Measurements from ENCODE around the gene ANLN. TPM values are rescaled to one million over a fixed set of nuclear protein-coding genes. Genes with fewer than 3 reads are reported as not detected.

ANLN gene, protein sequence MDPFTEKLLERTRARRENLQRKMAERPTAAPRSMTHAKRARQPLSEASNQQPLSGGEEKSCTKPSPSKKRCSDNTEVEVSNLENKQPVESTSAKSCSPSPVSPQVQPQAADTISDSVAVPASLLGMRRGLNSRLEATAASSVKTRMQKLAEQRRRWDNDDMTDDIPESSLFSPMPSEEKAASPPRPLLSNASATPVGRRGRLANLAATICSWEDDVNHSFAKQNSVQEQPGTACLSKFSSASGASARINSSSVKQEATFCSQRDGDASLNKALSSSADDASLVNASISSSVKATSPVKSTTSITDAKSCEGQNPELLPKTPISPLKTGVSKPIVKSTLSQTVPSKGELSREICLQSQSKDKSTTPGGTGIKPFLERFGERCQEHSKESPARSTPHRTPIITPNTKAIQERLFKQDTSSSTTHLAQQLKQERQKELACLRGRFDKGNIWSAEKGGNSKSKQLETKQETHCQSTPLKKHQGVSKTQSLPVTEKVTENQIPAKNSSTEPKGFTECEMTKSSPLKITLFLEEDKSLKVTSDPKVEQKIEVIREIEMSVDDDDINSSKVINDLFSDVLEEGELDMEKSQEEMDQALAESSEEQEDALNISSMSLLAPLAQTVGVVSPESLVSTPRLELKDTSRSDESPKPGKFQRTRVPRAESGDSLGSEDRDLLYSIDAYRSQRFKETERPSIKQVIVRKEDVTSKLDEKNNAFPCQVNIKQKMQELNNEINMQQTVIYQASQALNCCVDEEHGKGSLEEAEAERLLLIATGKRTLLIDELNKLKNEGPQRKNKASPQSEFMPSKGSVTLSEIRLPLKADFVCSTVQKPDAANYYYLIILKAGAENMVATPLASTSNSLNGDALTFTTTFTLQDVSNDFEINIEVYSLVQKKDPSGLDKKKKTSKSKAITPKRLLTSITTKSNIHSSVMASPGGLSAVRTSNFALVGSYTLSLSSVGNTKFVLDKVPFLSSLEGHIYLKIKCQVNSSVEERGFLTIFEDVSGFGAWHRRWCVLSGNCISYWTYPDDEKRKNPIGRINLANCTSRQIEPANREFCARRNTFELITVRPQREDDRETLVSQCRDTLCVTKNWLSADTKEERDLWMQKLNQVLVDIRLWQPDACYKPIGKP
- 3.4 TPM for total RNA-seq
- long read RNA-seq, result 0 reads

DNA sequence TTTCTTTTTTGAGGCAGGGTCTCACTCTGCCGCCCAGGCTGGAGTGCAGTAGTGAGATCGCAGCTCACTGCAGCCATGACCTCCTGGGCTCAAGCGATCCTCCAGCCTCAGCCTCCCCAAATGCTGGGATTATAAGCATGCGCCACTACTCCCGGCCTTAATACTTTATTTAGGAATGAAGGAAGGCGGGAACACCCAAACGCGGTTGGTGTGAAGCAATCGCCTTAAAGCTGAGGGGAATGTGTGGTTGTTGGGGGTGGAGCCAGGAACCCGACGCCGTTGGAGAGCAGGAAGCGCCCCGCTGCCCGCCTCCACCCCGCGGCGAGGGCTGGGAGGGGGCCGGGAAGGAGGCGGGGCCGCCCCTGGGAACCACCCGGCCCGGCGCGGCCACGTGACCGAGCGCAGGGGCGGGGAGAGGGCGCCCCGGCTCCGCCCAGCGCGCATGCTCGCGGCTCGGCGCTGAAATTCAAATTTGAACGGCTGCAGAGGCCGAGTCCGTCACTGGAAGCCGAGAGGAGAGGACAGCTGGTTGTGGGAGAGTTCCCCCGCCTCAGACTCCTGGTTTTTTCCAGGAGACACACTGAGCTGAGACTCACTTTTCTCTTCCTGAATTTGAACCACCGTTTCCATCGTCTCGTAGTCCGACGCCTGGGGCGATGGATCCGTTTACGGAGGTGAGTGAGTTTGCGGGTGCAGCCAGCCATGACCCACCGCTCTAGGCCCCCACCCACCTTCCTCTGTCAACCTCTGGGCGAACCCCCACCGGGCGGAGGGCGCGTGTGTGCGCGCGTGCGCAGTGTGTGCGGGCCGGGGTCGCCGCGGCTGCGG is at the start of gene ANLN:
TSS of gene ANLN (plus strand) at position 492 of the 828 bp plus-strand sequence. CDS start at position 657, 165 bp downstream.
- peak; percentile 95 for DNase-seq
- intact Hi-C loops (cut with DNase I), result no loop called here
- peak; percentile 99 for ATAC-seq (ENCODE audit: poor library complexity)

DNA sequence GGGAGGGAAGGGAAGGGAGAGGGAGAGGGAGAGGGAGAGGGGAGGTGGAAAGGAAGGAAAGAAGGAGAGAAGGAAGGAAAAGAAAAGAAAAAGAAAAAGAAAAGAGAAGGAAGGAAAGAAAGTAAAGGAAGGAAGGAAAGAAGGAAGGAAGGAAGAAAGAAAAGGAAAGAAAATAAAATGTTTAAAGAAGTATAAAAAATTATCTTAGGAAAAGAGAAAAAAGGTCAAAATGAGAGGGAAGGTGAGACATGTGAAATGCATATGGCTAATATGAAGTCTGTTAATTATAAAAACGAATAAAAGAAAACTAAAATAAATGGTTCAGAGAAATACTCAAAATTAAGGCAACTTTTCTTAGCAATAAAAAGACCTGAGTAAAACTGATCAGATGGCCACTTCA is 46.1 kb upstream of the ANLN start:
- intact Hi-C loops (cut with DNase I), result no loop called here
- no peak for ATAC-seq (ENCODE audit: poor library complexity)
- no peak for DNase-seq

DNA sequence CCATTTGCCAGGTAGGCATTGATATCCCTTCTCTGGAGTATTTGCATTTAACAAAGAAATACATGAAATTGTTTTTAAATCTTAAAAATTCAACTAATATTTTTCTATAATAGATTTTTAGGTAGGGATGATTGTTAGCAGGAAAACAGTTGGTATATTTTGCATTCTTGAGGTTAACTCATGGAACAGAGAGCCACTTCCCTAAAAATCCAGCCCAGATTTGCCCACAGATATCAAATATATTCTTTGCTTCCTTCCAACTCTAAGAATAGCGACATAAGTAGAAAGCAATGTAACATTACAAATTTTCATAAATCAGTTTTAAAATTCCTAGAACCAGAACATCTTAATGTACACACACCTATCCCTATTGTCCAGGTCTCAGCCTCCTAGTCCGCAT is 45.0 kb upstream of the ANLN start:
- DNase-seq, result no peak
- intact Hi-C loops (cut with DNase I), result no loop called here
- no peak for ATAC-seq (ENCODE audit: poor library complexity)

DNA sequence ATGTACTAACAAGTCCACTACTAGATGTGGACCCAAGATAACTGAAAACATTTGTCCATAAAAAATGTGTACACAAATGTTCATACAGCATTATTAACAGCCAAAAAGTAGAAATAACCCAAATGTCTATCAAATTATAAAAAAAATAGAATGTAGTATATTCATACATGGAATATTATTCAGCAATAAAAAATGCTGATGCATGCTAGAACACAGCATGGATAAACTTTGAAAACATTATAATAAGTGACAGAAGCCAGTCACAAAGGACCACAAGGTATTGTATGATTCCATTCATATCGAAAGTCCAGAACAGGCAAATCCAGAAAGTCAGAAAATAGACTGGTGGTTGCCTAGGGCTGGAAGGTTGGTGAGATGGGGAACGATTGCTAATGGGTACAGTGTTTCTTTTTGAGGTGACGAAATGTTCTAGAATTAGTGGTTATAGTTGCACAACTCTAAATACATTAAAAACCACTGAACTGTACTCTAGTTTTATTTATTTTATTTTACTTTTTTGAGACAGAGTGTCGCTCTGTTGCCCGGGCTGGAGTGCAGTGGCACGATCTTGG is 43.3 kb upstream of the ANLN start:
- ATAC-seq (ENCODE audit: poor library complexity) (no peak), DNase-seq (no peak)
- intact Hi-C loops (cut with DNase I), result no loop called here

DNA sequence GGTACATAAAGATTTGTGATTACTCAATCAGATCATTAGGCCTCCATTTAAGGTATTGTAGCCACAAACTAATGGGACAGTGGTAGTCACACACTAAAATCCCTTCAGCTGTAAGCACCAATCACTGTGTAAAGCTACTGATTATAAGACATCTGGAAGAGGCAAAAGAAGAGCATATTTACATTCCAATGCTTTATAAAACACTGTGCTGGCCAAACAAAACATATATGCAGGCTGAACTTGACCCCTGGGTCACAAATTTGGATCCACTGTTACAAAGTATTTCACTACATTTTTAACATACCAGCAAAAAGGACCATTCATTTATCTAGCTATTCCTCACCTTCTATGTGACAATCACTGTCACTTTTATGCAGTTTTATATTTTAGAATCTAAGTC is 41.4 kb upstream of the ANLN start:
- no peak for DNase-seq
- no peak for ATAC-seq (ENCODE audit: poor library complexity)
- intact Hi-C loops (cut with DNase I), result no loop called here

DNA sequence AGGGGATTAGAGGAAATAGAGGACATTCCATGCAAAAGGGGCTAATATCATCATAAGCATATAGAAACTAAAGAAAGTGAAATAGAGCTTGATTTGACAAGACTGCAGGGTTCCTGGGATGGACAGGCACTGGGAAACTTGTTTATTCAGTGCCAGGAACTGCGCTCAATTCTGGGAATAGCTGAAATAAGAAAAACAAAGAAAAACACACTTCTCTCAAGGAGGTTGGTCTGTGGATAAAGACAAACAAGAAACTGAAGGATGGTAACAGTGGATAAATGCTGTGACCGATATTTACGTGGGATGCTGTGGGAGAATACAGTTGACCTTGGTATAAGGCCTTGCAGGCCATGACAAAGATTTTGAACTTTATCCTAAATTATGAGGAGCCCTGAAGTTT is 40.9 kb upstream of the ANLN start:
- DNase-seq (no peak), ATAC-seq (ENCODE audit: poor library complexity) (no peak)
- intact Hi-C loops (cut with DNase I), result no loop called here

DNA sequence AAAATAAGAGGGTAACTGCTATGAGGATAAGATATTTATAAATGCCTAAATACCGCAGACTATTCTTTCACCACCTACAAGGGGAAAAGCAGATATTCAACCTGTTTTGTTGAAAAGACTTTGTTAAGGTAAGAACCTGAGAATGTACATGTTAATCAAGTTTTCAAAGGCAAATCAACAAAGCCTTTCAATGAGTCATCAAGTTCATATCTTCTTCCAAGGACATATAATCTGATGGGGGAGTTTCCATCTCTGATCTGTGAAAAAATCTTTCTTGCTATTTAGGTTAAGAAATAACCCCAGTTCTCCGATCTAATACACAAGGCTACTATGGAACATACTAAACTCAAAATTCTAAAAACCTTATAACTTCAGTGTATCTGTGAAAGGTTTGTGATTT is 40.0 kb upstream of the ANLN start:
- intact Hi-C loops (cut with DNase I), result no loop called here
- DNase-seq, result no peak
- ATAC-seq (ENCODE audit: poor library complexity), result no peak

DNA sequence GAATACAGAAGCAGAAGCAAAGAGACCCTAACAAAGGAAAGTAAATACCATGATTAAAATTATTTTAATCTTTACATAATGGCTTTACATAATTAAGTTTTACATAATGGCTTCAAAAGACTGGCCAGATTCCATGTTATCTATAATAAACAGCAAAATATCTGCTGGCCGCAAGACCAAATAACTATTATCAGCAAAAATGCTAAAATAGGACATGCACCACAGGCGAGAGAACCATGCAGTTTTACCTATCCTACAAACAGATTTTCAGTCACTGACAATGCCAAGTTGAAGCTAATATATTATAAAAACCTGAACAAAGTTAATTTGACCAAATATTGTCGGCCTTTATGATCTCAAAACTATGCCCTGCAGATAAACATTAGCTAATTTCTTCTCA is 34.2 kb upstream of the ANLN start:
- ATAC-seq (ENCODE audit: poor library complexity) (no peak), DNase-seq (no peak)
- intact Hi-C loops (cut with DNase I), result no loop called here

DNA sequence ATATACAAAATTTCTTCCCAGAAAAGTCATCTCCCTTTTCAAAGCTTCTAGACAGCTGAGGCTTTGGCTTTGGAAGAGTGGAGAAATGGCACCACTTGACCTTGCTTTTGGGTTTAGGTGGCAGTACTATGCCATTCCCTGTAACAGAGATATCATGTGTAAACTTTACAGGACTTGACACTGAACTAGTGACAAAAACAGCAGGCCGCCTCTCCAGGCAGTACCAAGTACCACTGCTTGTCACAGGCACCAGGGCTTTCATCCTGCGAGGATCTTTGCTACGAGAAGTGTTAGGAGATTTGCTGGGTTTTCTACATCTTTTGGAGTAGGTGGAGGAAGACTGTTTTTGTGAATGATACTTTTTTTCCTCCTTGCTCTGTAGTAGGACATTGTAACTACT is 32.6 kb upstream of the ANLN start:
- no peak for DNase-seq
- ATAC-seq (ENCODE audit: poor library complexity), result peak; percentile 31
- intact Hi-C loops (cut with DNase I), result no loop called here

DNA sequence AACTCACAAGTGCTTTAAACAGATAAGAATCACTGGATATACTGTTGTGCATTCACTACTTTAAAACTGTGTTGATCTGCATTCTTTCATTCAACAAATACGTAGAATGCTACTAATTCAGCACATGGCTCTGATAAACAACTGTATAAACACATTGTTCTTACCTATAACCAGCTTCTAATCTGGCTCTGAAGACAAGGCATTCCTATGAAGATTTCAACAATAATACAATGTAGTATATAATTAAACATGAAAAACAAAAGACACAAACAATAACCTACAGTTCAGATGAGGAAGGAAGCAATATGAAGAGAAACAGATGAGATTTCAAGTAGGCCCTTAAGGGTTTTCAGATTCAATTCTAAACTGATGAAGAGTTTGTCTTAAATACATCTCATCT is 31.1 kb upstream of the ANLN start:
- DNase-seq (no peak), ATAC-seq (ENCODE audit: poor library complexity) (no peak)
- intact Hi-C loops (cut with DNase I), result no loop called here

DNA sequence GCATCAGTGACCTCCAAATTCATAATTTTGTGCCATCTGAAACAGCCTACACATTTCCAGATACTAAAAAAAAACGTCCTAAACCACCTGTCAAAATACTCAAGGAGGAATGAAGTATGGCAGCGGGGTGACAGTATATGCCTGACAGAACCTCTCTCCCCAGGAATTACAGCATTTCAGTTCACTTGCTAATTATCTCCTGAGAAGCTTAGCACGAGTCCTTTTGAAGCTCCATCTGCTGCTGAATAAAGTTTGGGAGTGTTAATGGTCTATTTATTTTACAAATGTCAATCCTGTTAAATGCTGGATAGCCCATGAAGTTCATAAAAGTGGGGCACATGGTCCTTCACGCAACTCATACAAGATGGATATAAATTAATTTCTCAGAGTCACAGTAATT is 29.4 kb upstream of the ANLN start:
- intact Hi-C loops (cut with DNase I), result no loop called here
- DNase-seq (no peak), ATAC-seq (ENCODE audit: poor library complexity) (no peak)

DNA sequence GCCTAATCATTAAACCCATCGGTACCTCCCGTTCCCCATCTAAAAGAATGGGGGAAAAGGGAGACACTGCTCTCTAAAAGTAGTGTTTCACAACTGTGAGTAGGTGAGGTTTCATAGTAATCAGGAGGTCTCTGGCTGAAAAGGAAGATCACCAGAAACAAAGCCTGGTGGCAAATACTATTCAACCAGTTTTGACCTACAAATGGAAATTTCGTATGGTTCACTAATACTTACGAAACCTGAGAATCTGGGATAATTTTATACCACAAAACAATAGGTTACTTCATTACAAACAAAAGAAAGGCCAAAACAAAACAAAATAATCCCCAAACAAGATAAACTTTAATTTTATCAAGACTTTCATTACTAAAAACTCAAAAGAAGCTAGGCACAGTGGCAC is 28.4 kb upstream of the ANLN start:
- no peak for ATAC-seq (ENCODE audit: poor library complexity)
- DNase-seq, result no peak
- intact Hi-C loops (cut with DNase I), result no loop called here

DNA sequence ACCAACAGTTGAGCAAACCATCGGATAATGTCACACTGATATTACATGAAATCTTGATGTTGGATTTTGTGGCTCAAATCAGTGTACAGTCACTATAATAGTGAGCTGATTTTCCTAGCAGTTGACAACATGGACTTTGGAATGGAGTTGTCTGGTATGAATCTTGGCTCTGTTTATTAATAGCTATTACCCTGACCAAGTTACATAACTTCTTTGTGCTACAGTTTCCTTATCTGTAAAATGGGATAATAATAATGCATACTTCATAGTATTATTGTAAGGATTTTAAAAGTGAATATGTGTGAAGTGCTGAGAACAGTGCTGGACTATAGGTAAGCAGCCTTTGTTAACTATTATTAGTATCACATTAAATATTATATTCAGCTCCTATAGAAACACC is 26.1 kb upstream of the ANLN start:
- DNase-seq (no peak), ATAC-seq (ENCODE audit: poor library complexity) (no peak)
- intact Hi-C loops (cut with DNase I), result no loop called here

DNA sequence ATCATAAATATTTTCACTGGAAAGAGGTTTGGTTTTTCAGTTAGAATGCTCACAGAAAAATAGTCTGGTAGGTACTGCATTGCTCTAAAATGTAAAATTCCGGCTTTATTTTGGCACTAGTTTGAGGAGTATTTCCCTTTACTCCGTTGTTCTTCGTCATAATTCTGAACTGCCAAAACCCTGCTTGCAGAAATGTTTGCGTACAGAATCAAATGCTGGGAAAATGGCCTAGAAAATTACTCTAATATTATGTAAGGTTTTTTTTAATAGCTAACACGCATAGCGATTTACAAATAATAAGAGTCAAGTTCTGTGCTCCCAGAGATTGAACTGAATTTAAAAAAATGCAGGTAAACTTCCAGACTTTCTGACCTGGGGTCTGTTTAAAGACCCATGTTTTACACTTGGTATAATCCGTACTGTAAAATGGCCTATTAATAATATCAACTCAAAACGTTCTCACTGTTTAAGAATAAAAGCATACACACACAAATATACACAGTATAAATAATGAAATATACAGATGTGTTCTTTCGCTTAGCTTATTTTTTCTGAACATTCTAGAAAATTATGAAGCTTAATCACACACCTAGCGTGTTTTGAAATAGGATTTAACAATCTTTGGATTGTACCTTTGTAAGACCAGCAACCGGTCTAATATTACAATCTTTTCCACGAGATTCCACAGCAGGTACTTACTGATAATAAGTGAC is 23.5 kb upstream of the ANLN start:
- intact Hi-C loops (cut with DNase I), result no loop called here
- no peak for DNase-seq
- no peak for ATAC-seq (ENCODE audit: poor library complexity)

DNA sequence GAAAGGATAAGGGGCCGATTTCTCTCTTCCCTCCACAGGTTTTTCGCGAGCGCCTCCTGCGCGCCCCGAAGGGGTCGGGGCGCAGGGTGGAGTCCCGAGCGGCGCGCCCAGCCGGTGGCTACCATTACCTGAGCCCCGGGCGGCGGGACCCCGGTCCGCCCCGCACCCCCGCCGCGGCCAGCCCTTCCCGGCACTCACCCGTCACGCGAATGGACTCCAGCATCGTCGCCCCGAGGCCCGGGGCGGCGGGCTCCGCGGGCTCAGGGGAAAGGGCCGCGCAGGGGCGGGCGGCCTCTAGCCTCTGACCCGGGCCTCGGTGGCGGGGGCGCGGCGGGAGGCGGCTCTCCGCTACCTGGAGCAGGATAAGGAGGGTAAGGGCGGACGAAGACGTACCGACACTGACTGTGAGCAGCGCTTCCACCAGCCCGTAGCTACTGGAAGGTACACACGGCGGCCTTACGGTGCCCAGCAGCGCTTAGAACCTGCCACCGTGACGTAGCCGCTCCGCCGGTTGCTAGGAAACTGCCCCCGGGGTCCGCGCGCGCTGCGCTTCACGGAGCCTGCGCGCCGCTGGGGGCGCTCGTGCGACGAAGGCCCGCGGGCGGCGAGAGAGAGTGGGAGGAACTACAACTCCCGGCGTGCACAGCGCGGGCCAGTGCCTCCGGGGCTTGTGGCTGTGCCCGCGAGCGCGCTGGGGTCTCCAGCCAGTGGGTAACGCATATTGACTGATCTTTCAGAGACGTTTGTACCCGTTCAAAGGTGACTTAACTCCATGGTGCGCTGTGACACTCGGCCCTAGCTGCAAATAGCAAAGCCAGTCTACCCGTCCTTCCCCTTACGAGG is 22.7 kb upstream of the ANLN start:
- peak; percentile 94 for DNase-seq
- intact Hi-C loops (cut with DNase I), result no loop called here
- peak; percentile 99 for ATAC-seq (ENCODE audit: poor library complexity)

DNA sequence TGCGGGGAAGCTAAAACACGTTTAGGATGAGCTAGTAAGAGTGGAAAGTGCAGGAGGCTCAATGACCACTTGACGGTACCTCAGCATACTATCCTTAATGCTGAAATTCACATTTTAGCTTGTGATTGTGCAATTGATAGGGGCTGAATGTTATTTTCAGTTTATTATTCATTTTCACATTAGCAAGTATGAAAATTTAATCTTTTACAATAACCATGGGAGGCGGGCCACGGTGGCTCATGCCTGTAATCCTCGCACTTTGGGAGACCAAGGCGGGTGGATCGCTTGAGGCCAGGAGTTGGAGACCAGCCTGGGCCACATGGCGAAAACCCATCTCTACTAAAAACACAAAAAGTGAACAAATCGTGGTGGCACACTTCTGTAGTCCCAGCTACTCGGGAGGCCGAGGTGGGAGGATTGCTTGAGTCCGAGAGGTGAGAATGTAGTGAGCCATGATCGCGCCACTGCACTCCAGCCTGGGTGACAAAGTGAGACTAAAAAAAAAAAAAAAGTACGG is 22.0 kb upstream of the ANLN start:
- DNase-seq (no peak), ATAC-seq (ENCODE audit: poor library complexity) (no peak)
- intact Hi-C loops (cut with DNase I), result no loop called here

DNA sequence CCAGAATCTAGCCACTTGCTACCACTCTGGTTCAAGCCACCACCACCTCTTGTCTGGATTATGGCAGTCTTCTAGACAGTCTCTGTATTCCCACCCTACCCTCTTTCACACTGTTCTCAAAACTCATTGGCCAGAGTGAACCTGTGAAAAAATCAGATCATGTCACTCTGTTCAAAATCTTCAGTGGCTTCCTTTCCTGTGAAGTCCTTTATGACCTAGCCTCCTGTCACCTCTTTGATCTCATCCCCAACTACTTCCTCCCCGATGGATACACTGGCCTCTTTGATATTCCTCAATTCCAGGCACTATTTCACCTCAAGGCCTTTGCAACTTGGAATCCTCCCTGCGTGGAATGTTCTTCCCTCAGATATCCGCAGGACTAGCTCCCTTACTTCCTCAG is 21.2 kb upstream of the ANLN start:
- ATAC-seq (ENCODE audit: poor library complexity) (no peak), DNase-seq (no peak)
- intact Hi-C loops (cut with DNase I), result no loop called here
